Kasumi-1 (cell line): Measurements from ENCODE around the gene ADGRD2.

ENCODE experiments used
- DNase-seq, 2 experiments: peaks; one replicate each; lab custom pipeline; 2025; lab: John Stamatoyannopoulos, UW

ADGRD2 gene

DNA sequence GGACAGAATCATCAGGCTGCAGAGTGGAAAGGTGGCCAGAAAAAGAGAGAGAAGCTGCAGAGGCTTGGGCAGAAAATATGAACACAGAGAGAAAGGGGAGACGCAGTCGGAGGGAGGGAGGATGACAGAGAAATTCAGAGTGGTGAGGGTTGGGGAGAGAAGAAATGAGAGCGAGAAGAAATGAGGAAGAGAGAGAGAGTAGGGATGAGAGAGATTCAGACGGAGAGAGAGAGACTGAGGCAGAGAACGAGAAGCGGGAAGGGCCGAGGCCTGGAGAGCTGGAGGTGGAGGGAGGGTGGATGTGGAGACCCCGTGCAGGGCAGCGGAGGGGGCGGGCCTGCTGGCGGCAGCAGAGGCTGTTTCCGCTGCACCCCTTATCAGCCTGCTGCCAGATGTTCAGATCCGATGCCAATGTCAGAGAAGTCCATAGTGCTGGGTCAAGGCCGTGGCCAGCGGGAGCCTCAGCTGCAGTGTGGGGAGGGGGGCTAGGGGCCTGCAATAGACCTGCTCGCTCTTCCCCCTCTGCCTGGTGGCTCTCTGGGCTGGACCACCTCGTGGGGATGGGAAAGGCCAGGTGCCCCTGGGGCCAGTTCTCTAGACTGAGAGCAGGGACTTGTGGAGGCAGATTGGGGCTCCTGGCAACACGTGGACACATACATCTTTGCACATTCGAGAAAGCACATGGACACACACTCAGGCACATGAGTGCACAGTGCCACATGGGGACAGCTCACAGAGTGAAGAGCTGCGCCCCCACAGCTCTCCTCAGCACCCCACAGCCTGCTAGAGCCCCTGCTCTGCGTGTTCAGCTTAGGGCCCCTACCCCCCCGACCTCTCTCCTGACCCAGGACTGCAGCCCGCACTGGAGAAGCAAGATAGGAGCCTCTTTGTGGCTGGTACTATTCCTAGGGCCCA is 61.9 kb downstream of the ADGRD2 start:
- DNase-seq: no peak

DNA sequence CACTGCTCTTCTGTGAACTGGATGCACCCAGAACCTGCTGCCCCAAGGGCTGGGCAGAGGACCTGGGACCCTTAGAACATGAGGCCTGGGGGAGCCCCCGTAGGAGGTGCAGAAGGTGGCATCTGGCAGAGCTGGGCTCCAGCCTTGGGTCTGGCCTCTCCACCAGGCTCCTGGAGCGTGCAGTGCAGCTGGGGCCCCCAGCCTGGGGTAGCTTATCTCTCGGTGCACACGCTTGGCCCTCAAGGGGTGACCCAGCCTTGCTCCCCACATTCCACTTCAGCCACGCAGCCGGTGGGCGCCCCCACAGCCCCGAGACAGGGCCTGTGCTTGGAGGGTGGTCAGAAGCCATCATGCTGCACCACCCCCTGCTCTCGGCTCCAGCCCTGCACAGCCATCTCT is 62.6 kb downstream of the ADGRD2 start:
- DNase-seq: no peak

DNA sequence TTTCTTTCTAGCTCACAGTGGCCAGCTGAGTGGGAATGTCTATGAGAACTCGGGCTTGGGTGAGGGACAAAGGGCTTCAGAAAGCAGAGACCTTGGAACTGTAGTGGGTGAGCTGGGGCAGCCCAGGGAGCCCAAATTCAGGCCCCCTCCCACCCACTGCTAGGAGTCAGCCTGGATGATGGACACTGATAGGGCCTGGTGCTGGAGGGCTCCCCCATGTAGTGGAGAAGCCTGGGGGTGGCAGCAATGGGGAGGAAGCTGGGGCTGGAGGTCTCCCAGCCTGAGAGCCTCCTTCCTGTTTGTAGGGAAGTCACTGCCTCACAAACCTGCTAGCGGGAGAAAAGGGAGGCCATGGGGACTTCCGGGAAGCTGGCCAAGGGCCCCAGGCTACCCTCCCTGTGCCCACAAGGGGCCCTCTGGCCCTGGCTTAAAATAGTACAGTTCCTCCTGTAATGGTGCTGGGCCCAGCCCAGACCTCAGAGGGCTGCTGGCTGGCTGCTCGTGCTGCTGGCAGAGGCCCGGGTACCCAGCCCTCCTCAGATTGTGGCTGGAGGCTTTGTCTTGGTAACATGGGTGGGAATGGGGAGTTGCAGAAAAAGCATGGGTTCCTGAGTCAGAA is 63.2 kb downstream of the ADGRD2 start:
- DNase-seq: peak; percentile 60 to 67

DNA sequence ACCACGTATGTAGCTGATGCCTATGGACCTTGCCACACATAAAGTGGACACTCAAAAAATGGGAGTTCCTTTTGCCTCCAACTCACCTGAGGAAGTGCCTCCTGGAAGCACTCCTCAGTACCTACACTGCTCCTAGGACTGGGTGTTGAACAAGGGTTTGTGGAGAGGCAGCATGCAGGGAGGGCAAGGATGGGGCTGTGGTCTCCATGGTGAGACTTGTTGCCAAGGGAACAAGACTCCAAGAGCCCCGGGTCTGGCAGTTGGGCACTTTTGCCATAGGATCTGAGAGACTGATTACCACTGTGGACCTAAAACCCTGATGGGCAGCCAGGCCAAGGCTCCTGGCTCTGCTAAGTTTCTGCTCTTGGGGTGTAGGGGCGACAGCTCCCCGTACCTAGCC is 63.9 kb downstream of the ADGRD2 start:
- no peak for DNase-seq

DNA sequence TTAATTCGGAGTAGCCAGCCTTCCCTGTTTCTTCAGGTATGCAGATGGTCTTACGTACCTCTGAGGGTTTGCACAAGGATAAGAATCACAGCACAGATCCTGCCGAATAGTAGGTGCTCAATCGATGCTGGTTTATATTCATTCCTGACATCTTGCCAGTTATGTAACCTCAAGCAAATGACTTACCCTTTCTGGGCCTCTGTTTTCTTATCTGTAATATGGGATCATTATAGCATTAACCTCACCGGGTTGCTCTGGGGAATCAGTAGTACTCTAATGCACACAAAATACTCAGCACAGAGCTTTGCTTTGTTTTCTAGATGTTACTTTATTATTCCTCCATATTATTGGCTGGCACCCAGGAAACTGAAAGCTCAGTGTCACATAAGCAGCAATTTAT is 64.6 kb downstream of the ADGRD2 start:
- no peak for DNase-seq

DNA sequence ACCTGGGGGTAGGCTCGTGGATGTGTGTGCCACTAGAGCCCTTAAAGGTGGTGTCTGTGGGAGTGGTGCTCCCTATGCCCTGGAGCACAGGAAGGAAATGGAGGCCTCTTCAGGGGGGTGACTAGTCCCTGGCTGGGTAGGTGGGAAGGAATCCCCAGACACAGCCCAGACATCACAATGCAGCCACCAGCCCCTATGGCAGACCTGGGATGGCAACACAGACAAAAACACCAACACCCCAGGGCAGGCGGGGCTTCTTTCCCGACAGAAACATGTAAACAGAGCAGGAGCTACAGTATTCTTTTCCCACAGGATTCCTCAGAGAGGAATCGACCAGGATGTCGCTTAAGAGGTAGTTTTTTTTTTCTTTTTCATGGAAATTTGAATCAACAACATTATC is 67.3 kb downstream of the ADGRD2 start:
- DNase-seq: no peak

DNA sequence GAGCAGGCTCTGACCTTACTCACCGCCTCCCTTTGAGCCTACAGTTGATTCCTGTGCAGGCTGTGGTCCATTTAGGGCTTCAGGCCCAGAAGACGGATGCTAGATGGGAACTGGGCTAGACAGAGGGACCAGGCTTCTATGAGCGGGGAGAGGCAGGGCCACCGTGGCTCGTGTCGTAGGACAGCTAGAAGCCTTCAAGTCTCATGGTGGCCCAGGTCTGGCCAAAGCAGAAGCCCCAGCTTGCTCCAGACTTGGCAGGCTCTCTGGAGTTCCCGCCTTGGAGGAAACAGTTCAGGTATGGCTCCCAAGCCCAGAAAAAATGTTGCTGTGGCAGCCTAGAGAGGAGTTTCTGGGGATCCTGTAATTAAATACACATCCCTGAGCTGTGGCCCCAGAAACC is 67.9 kb downstream of the ADGRD2 start:
- no peak for DNase-seq

- DNase-seq: no peak
These were observed 70.0 kb downstream of the ADGRD2 start for GRCh38 chr9:124520206-124520596.

DNA sequence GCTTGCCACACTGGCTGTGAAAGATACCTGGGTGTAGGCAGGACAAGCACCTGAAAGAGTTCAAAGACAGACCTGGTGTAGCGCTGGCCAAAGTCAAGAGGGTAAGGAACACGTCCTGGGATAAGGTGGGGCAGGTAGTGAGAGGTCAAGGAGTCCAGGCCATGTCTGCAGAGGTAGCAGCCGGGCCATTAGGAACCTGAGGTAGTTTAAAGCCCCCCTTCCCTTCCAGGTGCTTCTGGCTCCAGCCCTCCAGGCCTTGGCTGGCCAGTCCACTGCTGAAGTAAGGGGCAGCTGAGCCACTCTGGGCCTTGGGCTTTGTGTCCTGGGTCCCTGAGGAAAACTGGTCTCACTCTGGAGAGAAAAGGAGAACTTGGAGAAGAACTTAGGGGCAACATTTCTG is 70.9 kb downstream of the ADGRD2 start:
- DNase-seq: no peak

- DNase-seq: no peak
These were observed 72.2 kb downstream of the ADGRD2 start for GRCh38 chr9:124522121-124523098.

GRCh38 chr9:124526174-124526573 is 75.9 kb downstream of the ADGRD2 start:
- no peak for DNase-seq

DNA sequence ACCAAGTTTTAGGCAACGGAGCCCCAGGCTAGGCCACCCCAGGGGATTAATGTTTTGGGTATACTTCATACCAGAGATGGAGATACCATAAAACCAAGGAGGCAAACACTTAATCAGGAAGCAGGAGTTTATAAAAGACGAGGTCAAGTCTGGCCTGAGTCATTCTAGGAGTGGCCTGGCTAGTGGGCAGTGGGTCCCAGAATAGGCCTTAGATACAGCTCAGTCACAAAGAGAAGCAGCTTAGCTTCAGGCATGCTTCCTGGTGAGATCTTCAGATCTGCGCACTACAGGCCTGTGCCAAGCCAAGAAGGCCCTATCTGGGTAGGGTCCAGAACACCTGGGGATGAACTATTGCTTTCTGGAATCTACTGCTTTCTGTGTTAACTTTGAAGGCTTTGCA is 77.5 kb downstream of the ADGRD2 start:
- DNase-seq: no peak
